ENCODE data around the gene ANKRD34C.
"Not testable (repeated sequence)": the region's sequence is repeated elsewhere in the genome, so short reads cannot be mapped to it uniquely, and the experiment has no call there.

ANKRD34C gene

DNA sequence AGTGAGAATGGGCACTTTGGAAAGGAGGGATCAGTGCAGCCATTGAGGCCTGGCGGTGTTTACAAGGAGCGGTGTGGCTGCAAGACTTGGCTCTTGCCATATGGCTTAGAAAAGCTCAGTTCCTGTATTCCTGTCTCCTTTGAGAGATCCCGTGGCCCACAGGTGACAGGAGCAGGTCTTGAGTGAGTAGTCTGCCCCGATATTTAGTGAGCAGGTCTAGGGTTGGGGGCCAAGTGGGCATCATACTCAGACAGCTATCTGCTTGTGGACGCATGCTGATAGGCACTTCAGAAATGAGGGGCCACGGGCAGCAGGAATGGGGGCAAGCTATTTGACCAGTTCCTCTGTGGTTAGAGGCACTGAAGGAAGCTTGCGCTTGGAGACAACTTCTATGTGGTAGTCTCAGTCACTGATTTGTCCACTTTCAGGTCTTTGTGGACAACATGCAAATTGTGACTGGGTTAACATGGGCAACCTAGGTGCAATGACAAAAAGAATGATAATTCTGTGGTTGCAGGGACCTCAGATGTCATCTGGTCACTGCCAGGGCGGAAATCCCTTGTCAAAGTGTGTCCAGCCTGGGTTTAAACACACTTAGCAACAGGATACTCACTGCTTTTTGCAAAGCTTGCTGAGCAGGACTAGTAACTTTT, 29.5 kb downstream of the ANKRD34C start:
- DNase-seq = no peak

GRCh38 chr15:79314186-79314585, 31.7 kb downstream of the ANKRD34C start:
- DNase-seq = no peak

DNA sequence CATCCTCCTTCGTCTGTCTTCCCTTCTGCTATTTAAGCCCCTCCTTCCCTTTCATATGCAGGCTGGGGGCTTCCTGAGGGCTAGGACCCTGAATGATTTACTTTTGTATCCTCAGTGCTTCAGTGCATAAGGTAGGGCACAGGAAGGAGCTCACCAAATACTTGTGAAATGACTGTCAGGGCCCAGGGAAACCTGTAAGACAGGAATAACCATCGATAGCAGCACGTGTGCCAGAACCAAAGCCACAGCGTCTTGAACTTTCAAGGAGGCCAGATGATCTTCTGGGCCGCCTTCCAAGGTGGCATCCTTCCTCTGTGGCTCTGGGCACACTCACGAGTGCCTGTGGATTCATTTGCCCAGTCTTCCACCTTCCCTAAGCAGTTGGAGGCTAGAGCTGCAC, 32.3 kb downstream of the ANKRD34C start:
- no peak for DNase-seq

- no peak for DNase-seq
Observed at GRCh38 chr15:79315623-79316328, 33.3 kb downstream of the ANKRD34C start.

DNA sequence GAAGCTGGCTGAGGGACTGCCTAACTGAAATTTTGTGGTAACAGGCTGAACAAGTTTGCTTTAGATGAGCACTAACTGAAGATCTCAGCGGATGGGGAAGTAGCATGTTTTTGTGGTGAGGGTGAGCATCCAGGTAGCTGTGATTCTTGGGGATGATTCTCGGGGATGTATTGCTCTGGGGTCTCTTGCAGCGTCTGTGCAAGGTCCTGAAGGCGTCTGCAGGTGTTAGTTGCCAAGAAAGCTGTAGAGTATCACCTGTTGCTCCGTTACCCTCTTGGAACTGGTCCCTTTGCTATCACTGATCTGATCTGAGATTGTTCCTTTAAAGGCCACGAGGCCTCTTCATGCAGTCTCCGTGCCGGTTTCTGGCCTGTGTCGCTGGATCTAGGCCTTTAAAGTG, 34.3 kb downstream of the ANKRD34C start:
- no peak for DNase-seq

GRCh38 chr15:79319973-79320372, 37.5 kb downstream of the ANKRD34C start:
- DNase-seq = not testable (repeated sequence)

DNA sequence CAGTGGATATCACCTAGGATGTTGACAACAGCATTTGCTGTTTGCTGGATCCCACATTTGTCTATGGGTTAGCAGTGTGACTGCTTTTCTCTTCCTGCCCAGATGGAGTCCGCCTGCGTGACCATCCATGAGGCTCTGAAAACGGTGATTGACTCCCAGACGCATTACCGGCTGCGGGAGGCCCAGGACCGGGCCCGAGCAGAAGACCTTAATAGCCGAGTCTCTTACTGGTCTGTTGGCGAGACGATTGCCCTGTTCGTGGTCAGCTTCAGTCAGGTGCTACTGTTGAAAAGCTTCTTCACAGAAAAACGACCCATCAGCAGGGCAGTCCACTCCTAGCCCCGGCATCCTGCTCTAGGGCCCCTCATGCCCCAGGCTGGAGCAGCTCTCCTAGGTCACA, 39.4 kb downstream of the ANKRD34C start:
- DNase-seq = no peak

GRCh38 chr15:79322306-79322705, 39.8 kb downstream of the ANKRD34C start:
- no peak for DNase-seq

DNA sequence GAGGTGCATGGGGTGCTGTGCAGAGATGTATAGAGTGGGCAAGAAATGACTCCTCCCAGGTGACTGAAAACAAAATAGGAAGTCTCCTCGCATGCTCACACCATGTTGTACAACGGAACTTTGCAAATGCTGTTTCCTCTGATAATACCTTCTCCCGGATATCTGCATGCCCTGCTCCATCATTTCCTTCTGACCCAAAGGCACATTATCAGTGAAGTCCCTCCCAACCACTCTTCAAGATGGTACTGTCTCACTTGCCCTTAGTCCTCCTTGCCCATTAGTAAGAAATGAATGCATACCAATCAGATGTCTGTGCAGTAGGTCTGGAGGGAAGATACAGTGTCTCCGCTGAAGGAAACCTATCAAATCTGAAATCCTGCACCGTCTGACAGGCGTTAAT, 40.4 kb downstream of the ANKRD34C start:
- DNase-seq = no peak

- no peak for DNase-seq
Observed at GRCh38 chr15:79329171-79329611, 46.7 kb downstream of the ANKRD34C start.

Data from activated naive CD4-positive, alpha-beta T cell treated with Interleukin-2 at 50 U/mL for 16 hours (primary cell).